ENCODE results near the gene TPP1. TPM values are rescaled to one million over a fixed set of nuclear protein-coding genes. Genes with fewer than 3 reads are reported as not detected.

The TPP1 gene
- 100 to 1,000 TPM in 3 of 4 donors, 10 to 100 TPM in 1; 61.8 to 134 (median 110) TPM for polyA plus RNA-seq (ENCODE audit: insufficient read length in 4 of 4)

DNA sequence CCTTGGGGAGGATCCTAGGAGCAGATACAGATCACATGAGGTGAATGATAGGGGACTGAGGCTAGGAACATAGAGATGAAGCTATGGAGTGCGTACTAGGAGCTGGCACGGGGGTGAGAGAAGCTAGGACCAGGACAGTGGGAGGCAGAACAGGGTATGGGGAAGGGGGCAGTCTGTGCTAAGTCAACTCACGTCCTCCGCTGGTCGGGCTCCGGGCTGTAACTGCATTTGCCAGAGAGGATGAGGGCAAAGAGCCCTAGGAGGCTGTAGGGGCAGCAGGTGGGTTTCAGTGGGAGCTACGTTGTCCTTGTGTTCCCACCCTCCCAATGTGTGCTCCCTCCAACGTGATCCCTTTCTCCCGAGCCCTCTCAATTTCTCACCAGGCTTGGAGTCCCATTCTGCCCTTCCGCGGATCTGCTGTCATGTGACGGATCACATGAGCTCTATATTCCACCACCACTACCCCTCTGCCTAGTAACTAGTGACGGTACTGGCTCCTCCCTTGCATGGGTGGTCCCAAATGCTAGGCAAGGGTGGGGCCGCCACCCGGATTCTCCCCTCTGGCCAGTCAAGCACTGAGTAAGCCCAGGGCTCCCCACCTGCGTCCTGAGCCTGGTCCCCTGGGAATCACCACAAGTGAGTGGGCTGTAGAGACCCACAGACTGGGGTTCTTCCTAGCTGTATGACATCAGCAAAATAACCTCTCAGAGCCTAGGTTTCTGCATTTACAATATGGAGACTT, at the start of gene TPP1:
Gene TPP1 (minus strand): TSS at position 419 of the 742 bp plus-strand sequence. CDS start 22 bp downstream, at position 397.
- peak in 3 of 4 donors; percentile 84 to 92 (median 89) for DNase-seq (ENCODE audit: low read depth in 4 of 4, low spot score in 3 of 4)

DNA sequence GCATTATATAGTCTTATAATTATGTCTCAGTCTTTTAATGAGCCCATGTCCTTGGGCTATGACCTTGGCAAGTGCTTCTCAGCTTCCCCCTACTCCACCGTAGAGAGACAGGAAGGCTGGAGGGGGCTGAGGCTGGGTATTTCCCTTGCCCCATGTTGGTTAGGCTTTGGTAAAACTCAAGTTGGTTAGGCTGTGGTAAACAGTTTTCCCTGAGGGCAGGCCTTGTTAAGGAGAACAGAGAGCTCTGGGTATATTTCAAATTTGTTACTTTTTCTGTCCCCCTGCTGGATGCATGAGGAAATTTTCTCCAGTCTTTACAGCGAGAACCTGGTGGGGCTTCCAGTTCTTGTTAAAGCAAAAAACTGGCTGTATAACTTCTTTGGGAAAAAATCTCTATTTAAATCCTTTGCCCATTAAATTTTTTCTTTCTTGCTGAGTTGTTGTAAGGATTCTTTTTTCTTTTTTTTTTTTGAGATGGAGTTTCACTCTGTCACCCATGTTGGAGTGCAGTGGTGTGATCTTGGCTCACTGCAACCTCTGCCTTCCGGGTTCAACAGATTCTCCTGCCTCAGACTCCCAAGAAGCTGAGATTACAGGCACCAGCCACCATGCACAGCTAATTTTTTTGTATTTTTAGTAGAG, 48.6 kb upstream of the TPP1 start:
- no peak for DNase-seq (ENCODE audit: low read depth in 4 of 4, low spot score in 3 of 4)

DNA sequence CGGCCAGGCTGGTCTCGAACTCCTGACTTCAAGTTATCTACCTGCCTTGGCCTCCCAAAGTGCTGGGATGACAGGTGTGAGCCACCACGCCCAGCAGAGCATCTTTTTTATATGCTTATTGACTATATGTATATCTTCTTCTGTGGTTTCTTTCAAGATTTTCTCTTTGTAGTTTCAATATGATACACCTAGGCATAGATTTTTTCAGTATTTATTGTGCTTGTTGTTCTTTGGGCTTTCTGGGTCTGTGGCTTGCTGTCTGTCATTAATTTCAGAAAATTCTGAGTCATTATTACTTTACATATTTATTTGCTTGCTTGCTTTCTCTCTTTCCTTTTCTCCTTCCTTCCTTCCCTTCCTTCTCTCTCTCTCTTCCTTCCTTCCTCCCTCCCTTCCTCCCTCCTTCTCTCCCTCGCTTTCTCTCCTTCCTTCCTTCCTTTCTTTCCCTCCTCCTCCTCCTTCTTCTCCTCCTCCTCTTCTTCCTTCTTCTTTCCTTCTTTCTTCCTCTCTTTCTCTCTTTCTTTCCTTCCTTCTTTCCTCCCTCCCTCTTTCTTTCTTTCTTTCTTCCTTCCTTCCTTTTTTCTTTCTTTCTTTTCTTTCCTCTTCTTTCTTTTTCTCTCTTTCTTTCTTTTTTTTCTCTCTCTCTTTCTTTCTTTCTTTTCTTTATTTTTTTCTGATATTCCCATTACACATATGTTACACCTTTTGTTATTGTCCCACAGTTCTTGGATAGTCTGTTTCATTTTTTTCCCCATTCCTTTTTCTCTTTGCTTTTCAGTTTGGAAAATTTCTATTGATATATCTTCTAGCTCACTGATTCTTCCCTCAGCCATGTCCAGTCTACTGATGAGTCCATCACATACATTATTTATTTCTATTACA, 47.3 kb upstream of the TPP1 start:
- no peak for DNase-seq (ENCODE audit: low read depth in 4 of 4, low spot score in 3 of 4)

DNA sequence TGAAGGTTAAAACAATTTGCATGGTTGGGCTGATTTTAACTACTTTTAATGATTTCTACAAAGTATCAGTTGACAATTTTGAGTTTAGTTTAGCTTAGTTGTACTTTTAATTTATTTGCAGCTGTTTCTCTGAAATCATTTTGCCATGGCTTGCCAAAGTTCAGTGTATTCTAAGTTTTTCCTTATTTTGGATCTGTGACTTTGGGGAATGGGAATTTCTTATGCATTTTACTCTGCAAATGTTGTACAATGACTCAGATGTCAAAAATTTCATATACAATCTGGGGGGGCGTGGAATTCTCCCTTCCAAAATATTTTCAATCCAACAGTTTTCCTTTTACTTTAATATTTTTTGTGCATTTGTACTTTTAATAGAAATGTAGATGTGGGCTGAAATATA, 45.3 kb upstream of the TPP1 start:
- DNase-seq (ENCODE audit: low read depth in 4 of 4, low spot score in 3 of 4): no peak

DNA sequence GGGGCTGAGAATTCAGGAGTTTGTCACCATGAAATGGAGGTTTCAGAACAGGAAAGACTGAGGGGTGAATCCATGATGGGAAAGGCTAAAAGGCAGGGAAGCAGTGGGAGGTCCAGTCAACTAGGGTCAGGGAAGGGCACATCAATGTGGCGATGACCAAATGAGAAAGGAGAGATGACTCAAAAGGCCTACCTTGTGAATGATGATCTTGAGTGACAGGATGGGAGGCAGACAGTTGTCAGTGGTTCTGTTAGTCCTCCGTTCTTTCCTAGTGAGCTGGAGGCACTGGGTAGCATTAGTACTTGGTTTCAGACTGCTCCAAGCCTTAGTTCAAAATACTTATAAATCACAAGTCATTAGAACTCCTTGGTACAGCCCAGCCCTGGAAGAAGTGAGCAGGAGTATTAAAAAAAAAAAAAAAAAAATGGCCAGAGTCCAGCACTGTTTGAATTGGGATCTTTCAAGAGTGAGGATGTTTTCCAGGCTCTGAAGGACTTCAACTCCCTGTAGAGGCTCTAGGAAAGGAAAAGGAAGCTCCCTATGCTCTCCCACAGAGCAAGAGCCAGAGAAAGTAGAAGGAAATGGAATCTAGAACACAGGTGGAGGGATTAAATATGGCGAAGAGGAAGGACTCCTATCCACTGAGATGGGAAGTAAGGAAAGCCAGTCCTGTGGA, 44.7 kb upstream of the TPP1 start:
- no peak for DNase-seq (ENCODE audit: low read depth in 4 of 4, low spot score in 3 of 4)

DNA sequence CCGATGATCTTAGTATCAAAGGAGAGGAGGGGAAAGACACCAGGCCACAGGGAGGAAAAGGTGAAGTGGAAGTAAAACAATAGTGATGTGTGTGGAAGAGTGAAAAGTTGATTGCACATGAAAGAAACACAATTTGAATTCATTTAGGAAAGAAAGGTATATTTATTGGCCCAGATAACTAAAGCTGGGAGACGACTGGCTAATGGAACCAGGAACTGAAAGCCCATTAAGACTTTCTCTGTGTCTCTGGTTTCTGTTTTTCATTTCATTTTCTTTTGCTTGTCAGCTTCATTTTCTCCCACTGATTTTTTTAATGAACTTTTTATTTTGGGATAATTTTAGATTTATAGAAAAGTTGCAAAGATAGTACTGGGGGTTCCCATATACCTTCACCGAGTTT, 41.5 kb upstream of the TPP1 start:
- no peak for DNase-seq (ENCODE audit: low read depth in 4 of 4, low spot score in 3 of 4)

DNA sequence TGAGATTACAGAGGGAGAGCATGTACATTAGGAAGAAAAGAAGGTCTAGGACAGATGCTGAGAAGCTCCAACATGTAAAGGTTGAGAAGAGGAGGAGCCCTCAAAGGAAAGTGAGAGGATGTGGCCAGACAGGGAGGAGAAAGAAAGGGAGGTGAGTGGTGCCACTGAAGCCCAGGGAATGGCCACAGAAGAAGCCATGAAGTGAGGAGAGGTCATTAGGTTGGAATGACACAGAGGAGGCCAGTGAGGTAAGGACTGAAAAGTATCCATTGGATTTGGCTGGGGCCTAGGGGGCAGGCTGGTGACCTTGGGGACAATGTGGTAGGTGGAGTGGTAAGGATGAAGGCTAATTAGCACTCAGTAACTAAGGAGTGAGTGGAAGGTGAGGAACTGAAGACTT, 39.4 kb upstream of the TPP1 start:
- DNase-seq (ENCODE audit: low read depth in 4 of 4, low spot score in 3 of 4): no peak

DNA sequence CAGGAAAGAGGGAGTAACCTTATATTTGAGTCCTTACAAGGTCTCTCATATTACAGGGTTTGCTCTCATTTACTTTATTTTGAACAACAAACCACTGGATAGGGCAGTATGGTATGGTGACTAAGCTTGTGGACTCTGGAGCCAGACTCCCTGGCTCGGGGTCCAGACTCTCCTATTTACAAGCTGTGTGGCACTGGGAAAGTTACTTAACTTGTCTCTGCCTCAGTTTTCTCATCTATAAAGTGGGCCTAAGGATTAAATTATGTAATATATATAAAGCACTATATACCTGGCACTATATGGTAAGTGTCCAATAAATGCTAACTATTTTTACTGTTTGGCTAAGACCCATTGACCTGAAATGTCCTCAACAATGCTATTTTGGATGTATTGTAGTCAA, 38.1 kb upstream of the TPP1 start:
- no peak for DNase-seq (ENCODE audit: low read depth in 4 of 4, low spot score in 3 of 4)

DNA sequence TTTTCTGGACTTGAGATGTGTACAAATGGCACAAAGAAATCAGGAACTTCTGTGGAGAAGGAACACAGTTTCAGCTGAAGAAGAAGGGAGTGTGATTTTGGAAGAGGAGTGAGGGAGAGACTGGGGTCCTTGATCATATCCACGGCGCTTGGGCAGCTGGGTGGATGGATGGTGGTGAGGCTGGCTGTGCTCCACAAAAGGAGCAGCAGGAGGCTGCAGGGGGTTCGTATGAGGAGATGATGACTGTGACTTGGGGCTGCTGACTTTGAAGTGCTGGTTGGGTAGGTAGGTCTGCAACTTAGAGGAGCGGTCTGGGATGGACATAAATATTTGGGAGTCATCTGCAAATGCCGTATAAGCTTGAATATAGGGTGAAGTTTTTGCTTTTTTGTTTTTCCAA, 37.7 kb upstream of the TPP1 start:
- DNase-seq (ENCODE audit: low read depth in 4 of 4, low spot score in 3 of 4): no peak

DNA sequence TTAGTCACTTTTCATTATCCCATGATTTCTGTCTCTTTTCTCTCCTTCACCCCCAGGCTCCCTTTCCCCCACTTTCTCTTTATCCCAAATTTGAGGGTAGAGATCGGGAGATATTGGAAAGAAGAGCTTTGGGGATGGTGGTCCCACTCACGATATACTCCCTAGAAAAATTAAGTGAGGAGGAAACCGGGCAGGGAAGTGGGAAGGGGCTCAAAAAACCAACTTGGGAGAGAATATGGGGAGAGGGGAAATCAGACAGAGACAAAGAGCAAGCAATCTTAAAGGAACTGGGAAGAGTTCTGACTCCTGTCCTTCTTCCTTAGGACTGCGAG, 37.3 kb upstream of the TPP1 start:
- no peak for DNase-seq (ENCODE audit: low read depth in 4 of 4, low spot score in 3 of 4)

DNA sequence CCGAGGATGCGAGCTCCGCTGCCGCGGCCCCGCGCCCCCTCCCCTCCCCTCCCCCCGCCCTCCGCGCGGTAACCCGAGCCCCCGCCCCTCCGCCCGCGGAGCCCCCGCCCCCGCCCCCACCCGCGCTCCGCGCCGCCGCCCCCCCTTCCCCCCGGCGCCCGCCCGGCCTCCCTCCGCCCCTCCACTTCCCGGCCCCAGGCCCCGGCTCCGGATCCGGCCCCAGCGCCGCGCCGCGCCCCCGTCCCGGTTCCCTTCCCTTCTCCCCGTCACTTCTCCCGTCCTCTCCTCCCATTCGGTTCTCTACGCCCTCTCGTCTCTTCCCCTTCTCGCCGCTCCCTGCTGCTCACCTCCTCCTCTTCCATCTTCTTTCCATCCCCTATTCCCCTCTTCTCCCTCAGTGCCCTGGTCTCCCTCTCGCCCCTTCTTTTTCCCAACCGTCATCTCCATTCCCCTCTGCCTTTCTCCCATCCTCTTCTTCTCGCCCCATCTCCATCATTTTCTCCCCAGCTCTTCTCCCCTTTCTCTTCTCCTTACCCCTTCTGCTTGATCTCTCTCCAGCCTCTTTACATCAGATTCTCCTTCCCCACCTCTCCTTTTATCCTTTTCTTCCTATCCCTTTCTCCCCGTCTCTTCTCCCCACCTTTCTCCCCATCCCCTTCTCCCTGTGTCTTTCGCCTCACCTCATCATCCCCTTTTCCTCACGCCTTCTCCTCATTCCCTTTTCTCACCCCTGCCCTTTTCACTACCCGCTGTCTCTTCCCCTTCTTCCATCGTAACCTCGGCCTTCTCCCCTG, 36.8 kb upstream of the TPP1 start, which contains the start of gene DCHS1:
Gene DCHS1 (minus strand): TSS at position 20 of the 794 bp plus-strand sequence. CDS start 14,196 bp downstream, outside the sequence.
- peak in 1 of 4 donors; percentile 18 for DNase-seq (ENCODE audit: low read depth in 4 of 4, low spot score in 3 of 4)

DNA sequence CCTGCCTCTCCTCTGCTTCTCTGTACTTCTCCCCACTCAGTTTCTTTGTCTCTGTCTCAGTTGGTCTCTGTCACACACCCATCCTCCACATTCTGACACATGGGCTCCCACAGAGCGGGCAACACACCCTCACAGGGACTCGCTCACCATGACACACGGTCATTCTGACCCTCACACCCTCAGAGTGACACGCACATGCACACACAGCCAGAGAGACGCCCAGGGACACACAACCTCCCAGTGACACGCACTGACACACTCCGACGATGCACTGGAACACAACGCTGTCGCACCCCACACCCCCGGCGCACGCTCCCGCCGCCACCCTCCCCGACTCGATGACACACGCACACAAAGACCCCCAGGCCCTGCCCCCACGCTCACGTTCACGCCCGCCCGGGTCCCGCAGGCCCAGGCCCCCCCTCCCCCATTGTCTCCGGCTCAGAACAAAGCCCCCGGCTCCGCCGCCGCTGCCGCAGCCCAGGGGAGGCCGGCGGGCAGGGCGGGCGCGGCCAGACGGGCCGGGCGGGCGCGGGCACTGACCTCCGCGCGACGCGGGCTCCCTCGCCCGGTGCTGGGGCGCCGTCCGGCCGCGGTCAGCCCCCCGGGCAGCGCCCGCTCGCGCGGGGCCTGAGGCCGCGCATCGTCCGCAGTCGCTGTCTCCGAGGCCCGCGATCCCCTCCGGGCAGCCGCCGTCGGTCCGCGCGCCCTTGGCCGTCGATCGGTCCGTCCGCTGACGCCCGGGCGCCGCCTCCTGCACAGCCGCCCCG, 36.0 kb upstream of the TPP1 start:
- no peak for DNase-seq (ENCODE audit: low read depth in 4 of 4, low spot score in 3 of 4)

DNA sequence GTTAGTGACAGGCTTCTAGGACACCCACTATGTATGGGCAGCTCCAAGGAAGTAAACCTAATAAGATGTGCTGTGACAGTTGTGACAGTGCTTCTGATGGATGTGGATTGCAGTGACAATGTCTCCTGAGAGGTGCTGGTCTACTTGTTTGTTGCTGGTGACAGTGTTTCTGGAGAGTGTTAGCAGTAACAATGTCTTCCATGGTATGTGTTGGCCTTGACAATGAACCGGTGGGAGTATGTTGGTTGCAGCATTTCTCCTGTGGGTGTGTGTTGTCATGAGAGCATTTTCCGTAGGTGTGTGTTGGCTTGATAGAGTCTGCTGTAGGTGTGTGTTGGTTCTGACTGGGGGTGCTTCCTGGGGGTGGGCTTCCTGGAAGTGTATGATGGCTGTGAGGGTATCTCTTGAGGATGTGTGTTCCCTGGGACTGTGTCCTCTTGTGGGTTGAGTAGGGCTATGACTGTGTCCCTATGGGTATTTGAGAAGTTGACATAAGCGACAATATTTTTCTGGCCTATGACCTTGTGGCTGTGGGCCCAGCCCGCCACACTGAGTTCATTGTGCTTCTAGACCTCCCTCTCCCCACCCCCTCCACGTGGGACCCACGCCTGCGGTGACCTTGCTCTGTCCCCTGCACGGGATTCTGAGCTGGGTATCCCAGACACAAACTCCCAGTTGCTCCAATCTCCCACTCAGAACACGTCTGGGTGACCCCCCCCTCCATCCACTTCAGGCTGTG, 35.2 kb upstream of the TPP1 start:
- DNase-seq (ENCODE audit: low read depth in 4 of 4, low spot score in 3 of 4): no peak

DNA sequence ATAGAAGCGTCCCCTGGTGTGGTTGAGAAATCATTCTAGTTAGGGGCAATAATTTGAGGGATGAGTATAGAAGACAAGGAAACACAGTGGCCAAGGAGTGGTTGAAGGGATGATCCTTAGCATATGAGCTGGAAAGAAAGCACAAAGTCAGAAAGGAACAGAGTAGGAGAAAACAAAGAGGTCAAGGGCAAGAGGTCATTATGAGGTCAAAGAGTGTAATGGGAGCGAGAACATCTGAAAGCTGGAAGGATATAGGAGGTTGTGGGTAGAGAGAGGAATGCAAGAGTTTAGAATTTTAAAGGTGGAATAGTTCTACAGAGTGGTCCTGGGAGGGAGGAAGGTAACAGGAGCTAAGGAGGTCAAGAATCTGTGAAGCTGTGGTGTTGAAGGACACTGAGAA, 34.4 kb upstream of the TPP1 start:
- no peak for DNase-seq (ENCODE audit: low read depth in 4 of 4, low spot score in 3 of 4)

DNA sequence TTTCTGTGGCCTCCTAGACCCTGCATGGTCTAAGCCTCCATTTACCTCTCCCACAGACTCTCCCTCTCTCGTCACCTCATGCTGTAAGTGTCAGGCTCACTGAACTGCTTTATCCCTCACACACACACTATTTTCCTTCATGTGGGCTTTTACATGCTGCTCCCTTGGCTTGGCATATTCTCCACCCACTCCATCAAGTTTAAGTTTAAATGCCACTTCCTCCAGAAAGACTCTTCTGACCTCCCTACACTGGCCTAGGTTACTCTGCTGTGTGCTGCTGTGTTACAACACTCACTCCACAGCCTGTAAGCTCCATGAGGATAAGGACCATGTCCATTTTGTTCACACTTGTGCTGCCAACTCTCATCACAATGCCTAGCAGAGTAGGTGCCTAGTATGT, 33.9 kb upstream of the TPP1 start:
- DNase-seq (ENCODE audit: low read depth in 4 of 4, low spot score in 3 of 4): no peak

DNA sequence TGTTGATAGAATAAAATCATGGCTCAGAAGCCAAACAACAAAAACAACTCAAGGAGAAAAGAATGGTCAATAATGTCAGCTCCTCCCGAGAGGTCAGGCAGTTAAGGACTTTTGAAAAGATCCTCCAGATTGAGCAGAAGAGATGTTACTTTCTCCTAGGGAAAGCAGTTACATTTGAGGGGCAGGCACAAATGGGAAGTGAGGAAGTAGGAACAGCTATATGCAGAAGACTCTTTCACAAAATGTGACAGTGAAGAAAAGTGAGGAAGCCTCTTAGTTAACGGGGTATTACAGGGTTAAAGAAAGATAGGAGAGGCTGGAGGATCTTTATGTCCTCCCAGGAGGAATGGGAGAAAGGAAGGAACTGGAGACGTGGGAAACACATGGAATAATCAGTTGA, 33.0 kb upstream of the TPP1 start:
- no peak for DNase-seq (ENCODE audit: low read depth in 4 of 4, low spot score in 3 of 4)

DNA sequence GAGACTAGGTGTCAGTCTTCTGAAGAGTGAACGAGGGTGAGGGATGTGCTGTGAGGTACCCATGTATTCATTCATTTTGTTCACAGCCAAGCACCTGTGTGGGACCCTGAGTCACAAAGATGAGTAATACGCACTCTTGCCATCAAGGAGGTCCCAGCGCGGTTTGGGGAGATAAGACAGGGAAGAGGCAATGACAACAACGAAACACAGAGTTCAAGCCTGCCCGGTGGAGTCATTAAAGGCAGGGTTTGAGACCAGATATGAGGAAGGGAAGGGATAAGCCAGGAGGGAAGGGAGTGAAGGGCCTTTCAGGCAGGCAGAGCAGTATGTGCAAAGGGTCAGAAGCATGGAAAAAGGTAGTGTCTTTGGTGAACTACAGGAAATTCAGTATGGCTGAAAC, 31.8 kb upstream of the TPP1 start:
- no peak for DNase-seq (ENCODE audit: low read depth in 4 of 4, low spot score in 3 of 4)

DNA sequence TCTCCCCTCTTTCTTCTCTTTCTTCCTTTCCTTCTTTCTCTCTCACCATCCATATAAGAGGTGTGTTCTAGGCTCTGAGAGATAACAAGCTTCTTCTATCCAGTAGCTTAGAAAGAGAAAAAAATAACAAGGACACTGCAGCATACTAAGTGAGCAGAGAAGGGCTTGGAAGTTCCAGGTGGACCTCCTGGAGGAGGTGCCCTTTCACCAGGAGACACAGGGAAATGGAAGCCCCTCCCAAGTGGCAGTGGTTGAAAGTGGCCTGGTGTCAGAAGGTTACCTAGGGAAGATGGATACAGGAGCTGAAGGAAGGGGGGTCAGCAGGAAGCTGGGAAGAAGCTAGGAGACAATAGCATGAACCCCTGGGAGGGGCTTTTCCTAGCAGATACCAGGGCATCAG, 30.9 kb upstream of the TPP1 start:
- DNase-seq (ENCODE audit: low read depth in 4 of 4, low spot score in 3 of 4): no peak

DNA sequence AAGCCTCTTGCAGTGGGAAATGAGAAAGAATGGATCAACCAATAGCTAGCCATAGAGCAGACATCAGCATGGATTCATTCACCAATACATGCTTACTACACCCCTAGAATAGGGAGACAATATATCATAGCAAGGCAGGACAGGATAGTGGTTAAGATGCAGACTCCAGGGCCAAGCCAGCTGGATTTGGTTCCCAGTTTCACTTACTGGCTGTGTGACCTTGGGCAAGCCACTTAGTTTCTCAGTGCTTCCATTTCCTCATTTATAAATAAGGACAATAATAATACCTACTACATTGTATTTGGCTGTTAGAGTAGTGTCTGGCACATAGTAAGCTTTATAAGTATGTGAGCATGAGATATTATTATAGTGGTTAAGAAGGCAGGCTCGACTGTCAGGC, 29.3 kb upstream of the TPP1 start:
- no peak for DNase-seq (ENCODE audit: low read depth in 4 of 4, low spot score in 3 of 4)
